NT2/D1 (cell line): Measurements from ENCODE around the gene TMEM51.
A peak's percentile ranks its signal among the peaks of the same experiment; 100 is the strongest.

Experiments used
- DNase-seq: peaks from one replicate; pipeline ENCODE4 v3.0.0-alpha.2; 2011; ENCODE audit warnings: low read depth, low spot score
- H3K27me3 ChIP-seq: 2 replicates; pipeline ENCODE4 v1.6.0; 2011; ENCODE audit warnings: mild to moderate bottlenecking; ENCODE audit not compliant: insufficient read length, insufficient read depth
- H3K36me3 ChIP-seq: 2 replicates; pipeline ENCODE4 v1.6.1; 2011; ENCODE audit warnings: mild to moderate bottlenecking, low read length, mixed read lengths; ENCODE audit not compliant: insufficient read depth, insufficient read length
- H3K4me1 ChIP-seq: 2 replicates; pipeline ENCODE4 v1.5.1; 2011; ENCODE audit not compliant: insufficient read depth, insufficient read length
- H3K4me3 ChIP-seq: 2 replicates; pipeline ENCODE4 v1.5.1; 2011; ENCODE audit warnings: low read depth; ENCODE audit not compliant: insufficient read length
- H3K9ac ChIP-seq: 2 replicates; pipeline ENCODE4 v1.6.0; 2011; ENCODE audit warnings: low read depth; ENCODE audit not compliant: insufficient read length
- H3K9me3 ChIP-seq: 2 replicates; pipeline ENCODE4 v1.5.1; 2011; ENCODE audit warnings: mild to moderate bottlenecking, low read length; ENCODE audit not compliant: insufficient read depth
- SUZ12 ChIP-seq: IDR thresholded peaks from 2 replicates; pipeline ENCODE4 v1.6.1; 2011; ENCODE audit not compliant: insufficient read length, insufficient read depth; ENCODE audit errors: extremely low read depth
- YY1 ChIP-seq: IDR thresholded peaks from 2 replicates; pipeline ENCODE4 v1.6.1; 2011; ENCODE audit not compliant: insufficient read length, insufficient read depth
- ZNF274 ChIP-seq: IDR thresholded peaks from 2 replicates; pipeline ENCODE4 v1.6.1; 2011; ENCODE audit warnings: mild to moderate bottlenecking, low read depth, low read length

Gene TMEM51

DNA sequence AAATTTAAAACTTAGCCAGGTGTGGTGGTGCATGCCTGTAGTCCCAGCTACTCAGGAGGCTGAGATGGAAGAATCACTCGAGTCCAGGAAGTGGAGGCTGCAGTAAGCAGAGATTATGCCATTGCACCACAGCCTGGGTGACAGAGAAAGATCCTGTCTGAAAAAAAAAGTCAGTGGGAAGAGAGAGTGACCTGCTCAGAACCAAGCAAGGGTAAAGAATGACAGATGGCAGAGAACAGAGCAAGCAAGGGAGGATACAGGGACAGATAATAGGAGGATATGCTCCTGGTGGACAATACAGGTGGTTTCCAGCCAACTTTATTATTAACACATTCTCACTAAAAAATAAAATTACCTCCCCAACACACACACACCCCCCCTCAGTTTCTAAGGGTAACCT lies 4.6 kb upstream of the TMEM51 start:
- no peak for DNase-seq

DNA sequence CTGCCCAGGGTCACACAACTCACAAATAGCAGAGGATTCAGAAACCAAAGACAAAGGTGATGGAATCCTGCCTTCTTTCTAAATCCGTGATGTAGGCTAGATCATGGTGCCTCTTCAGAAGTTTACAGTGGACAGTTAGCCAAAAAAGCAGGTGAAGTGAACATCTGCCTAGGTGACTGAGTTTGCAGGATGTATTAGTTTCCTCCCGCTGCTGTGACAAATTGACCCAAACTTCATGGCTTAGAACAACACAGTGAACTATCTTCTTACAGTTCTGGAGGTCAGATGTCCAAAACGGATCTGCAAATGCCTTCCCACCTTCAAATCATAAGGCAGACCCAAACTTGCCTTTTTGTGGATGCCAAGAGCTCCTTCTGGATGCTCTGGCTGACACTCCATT lies 3.2 kb upstream of the TMEM51 start:
- Histone ChIP-seq H3K4me3 (no peak overlapping the region), H3K4me1 (no peaks in the 10 kb centered on the region), H3K36me3 (no peaks in the 10 kb centered on the region), H3K9ac (no peak overlapping the region), H3K27me3 (peaks cover 6% of the 10 kb centered on the region), H3K9me3 (no peaks in the 10 kb centered on the region)
- TF ChIP-seq YY1 (no peak), ZNF274 (no peak), SUZ12 (no peak)
- no peak for DNase-seq

More for the DNA sequence above, 4.6 kb upstream of the TMEM51 start:
- H3K4me3 ChIP-seq, result no peak overlapping the region
- TF ChIP-seq YY1 (no peak), ZNF274 (no peak), SUZ12 (no peak)
- no peaks in the 10 kb centered on the region for H3K36me3 ChIP-seq
- H3K9ac ChIP-seq, result no peak overlapping the region
- H3K9me3 ChIP-seq, result no peaks in the 10 kb centered on the region
- peaks cover 6% of the 10 kb centered on the region for H3K27me3 ChIP-seq
- no peaks in the 10 kb centered on the region for H3K4me1 ChIP-seq

DNA sequence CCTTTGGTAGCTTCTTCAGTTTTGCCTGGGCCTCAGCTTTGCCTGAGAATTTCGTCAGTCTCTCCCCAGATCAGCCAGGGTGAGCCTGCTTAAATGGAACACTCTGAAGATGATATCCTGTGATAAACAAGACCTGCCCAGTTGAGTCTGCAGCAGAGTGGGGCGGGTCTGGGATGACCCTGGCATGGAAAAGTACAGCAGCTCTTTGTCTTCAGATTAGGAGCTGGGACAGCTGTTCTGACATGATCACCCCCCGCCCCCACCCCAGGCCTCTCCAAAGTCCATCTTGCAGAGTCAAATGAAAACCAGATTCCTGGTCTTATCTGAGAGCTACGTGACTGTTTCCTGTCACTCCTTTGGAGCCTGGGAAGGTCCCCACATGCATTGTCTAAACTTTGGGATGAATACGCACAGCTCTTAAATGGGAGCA lies 2.2 kb upstream of the TMEM51 start:
- H3K36me3 ChIP-seq, result no peaks in the 10 kb centered on the region
- peaks cover 6% of the 10 kb centered on the region for H3K27me3 ChIP-seq
- DNase-seq, result no peak
- no peaks in the 10 kb centered on the region for H3K9me3 ChIP-seq
- no peak overlapping the region for H3K9ac ChIP-seq
- TF ChIP-seq ZNF274 (no peak), YY1 (no peak), SUZ12 (no peak)
- peaks cover 2% of the 10 kb centered on the region for H3K4me1 ChIP-seq
- H3K4me3 ChIP-seq, result no peak overlapping the region

- H3K36me3 ChIP-seq, result no peaks in the 10 kb centered on the region
- no peak overlapping the region for H3K4me3 ChIP-seq
- no peak for DNase-seq
- peaks cover 2% of the 10 kb centered on the region for H3K4me1 ChIP-seq
- TF ChIP-seq ZNF274 (no peak), YY1 (no peak), SUZ12 (no peak)
- no peak overlapping the region for H3K9ac ChIP-seq
- no peaks in the 10 kb centered on the region for H3K9me3 ChIP-seq
- H3K27me3 ChIP-seq, result peaks cover 6% of the 10 kb centered on the region
Observed at GRCh38 chr1:15151871-15152270, 1.7 kb upstream of the TMEM51 start.

- H3K9me3 ChIP-seq, result no peaks in the 10 kb centered on the region
- DNase-seq, result peak; percentile 15
- no peaks in the 10 kb centered on the region for H3K36me3 ChIP-seq
- H3K9ac ChIP-seq, result peak overlapping the region; percentile 56
- TF ChIP-seq ZNF274 (no peak), SUZ12 (no peak), YY1 (no peak)
- H3K4me3 ChIP-seq, result peak overlapping the region; percentile 45
- H3K27me3 ChIP-seq, result peaks cover 6% of the 10 kb centered on the region
- peaks cover 2% of the 10 kb centered on the region for H3K4me1 ChIP-seq
Observed at GRCh38 chr1:15152318-15153183, 996 bp upstream of the TMEM51 start.

DNA sequence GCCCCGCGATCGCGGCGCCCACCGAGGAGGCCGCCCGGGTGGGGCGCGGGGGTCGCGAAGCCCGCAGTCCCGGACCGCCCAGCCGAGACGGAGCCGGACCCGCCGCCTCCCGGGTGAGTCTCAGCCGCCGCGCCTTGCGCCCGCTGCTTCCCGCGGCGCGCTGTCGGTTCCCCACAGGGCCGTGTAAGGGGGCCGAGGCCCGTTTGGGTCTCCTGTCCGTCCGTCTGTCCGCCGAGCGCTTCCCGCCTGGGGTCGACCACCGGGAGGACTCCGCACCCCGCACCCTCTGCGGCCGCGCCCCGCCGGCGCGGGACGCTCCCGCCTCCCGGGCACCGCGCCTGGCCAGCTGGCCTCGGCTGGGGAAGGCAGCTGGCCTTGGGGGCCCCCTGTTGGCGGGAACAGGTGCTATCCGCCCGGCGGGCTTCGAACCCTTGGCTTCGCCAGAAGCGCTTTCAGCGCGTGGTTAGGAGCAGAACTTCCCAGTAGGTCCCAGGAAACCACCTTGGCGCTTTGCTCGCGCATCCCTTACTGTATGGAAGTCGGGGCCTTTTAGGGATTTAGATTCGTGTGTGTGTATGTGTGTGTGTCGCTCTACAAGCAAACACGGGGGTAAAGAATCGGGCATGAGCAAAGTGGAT lies 414 bp downstream of the TMEM51 start:
- Histone ChIP-seq H3K4me3 (peak overlapping the region; percentile 37), H3K9ac (peak overlapping the region; percentile 42), H3K36me3 (no peaks in the 10 kb centered on the region), H3K27me3 (peaks cover 6% of the 10 kb centered on the region), H3K9me3 (no peaks in the 10 kb centered on the region), H3K4me1 (peaks cover 2% of the 10 kb centered on the region)
- peak; percentile 11 for DNase-seq
- TF ChIP-seq ZNF274, result no peak

DNA sequence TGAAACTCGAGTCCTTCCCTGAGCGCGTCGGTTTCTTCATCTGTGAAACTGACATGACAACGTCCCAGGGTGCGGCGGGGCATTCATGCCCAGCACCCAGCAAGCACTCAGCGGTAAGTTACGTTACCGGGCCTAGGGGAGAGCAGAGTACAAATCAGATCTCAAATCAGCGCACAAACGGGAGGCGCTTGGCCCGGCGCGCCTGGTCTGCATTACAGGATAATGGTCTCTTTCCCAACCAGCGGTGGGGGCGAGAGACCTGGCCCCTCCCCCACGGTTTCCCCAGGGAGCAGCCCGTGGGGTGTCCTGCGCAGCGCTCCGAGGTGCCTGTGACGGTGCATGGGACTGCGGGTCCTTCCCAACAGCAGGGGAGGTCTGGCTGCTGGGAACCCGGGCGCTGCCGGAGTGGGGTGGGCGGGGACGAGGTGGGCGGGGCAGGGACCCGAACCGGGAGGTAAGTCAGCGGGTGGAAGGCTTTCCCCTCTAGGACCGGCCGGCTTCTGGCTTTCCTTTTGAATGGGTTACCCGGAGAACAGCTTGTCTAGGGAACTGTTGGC lies 1.0 kb downstream of the TMEM51 start:
- Histone ChIP-seq H3K9ac (no peak overlapping the region), H3K27me3 (peaks cover 6% of the 10 kb centered on the region), H3K4me3 (peak overlapping the region; percentile 21), H3K9me3 (no peaks in the 10 kb centered on the region), H3K36me3 (no peaks in the 10 kb centered on the region), H3K4me1 (peaks cover 2% of the 10 kb centered on the region)
- DNase-seq, result no peak
- TF ChIP-seq YY1 (no peak), ZNF274 (no peak), SUZ12 (no peak)
